Panc1 (cell line): Measurements from ENCODE around the gene TLE3. TPM values are rescaled to one million over a fixed set of nuclear protein-coding genes. Genes with fewer than 3 reads are reported as not detected.

Experiments used
- ATAC-seq: fragments of 200-7000 bp; cut with Tn5 transposase; 2 replicates; pipeline ENCODE4 v1.9.1; 2020; ENCODE audit warnings: mild to moderate bottlenecking, moderate library complexity
- BruUV-seq: library from RNA; stranded (reverse); fragments of 400-500 nt; replicated peaks from 2 replicates; lab custom pipeline; 2021; lab: Mats Ljungman, UMichigan
- CTCF ChIA-PET: fragments of 300-600 bp; sonication (Branson Sonifier 250); formaldehyde crosslinking; loops from one replicate; lab custom pipeline; 2022; ENCODE audit warnings: antibody characterized with exemption; lab: Charles Lee
- POLR2A ChIA-PET: fragments of 300-600 bp; sonication (Branson Sonifier 250); formaldehyde crosslinking; loops from one replicate; lab custom pipeline; 2022; ENCODE audit warnings: antibody characterized with exemption; lab: Charles Lee
- DNase-seq: peaks from one replicate; pipeline ENCODE4 v3.0.0-alpha.2; 2010; ENCODE audit warnings: low read depth, low spot score
- H3K27ac ChIP-seq: 2 replicates; pipeline ENCODE4 v1.5.1; 2011; ENCODE audit warnings: mild to moderate bottlenecking, low read length, inconsistent platforms
- H3K27me3 ChIP-seq: fragments of 200-500 bp; sonication (Bioruptor generic); 2 replicates; pipeline ENCODE4 v1.6.0; 2014; ENCODE audit warnings: low read length, inconsistent platforms; ENCODE audit not compliant: control insufficient read depth, insufficient read depth
- H3K36me3 ChIP-seq: fragments of 200-500 bp; sonication (Bioruptor generic); 2 replicates; pipeline ENCODE4 v1.5.1; 2014; ENCODE audit warnings: inconsistent platforms, mild to moderate bottlenecking, low read length, moderate library complexity; ENCODE audit not compliant: control insufficient read depth, insufficient read depth
- H3K4me1 ChIP-seq: 2 replicates; pipeline ENCODE4 v1.5.1; 2011; ENCODE audit warnings: inconsistent platforms, mild to moderate bottlenecking, low read length, moderate library complexity; ENCODE audit not compliant: control insufficient read depth, insufficient read depth
- H3K4me3 ChIP-seq, 2 experiments: 2 replicates each; pipeline ENCODE4 v1.5.1; 2011 to 2012; ENCODE audit warnings: low read depth in 2 of 2, low read length in 2 of 2, mild to moderate bottlenecking in 2 of 2, inconsistent platforms in 1 of 2, moderate library complexity in 1 of 2
- H3K9me3 ChIP-seq: fragments of 200-500 bp; sonication (Bioruptor generic); 2 replicates; pipeline ENCODE4 v1.5.1; 2014; ENCODE audit warnings: low read depth, mild to moderate bottlenecking, inconsistent platforms, low read length, moderate library complexity; ENCODE audit not compliant: control insufficient read depth, insufficient read depth
- POLR2AphosphoS5 ChIP-seq: IDR thresholded peaks from 2 replicates; pipeline ENCODE4 v1.6.1; 2012; ENCODE audit warnings: mild to moderate bottlenecking, low read depth, low read length, moderate library complexity
- SIN3A ChIP-seq: IDR thresholded peaks from 2 replicates; pipeline ENCODE4 v1.6.1; 2012; ENCODE audit warnings: low read depth, mild to moderate bottlenecking, low read length, moderate library complexity, borderline replicate concordance; ENCODE audit not compliant: insufficient read depth
- TCF7L2 ChIP-seq: IDR thresholded peaks from 2 replicates; pipeline ENCODE4 v1.6.1; 2011; ENCODE audit warnings: mild to moderate bottlenecking, low read depth, low read length, inconsistent platforms
- in situ Hi-C: cut with HindIII; loops from 2 replicates; pipeline ENCODE4 v1.10.0; 2016; ENCODE audit warnings: low sequenced_read_pairs, low pct_unique_long_range_greater_than_20kb
- intact Hi-C: fragments of 100-400 bp; cut with micrococcal nuclease; formaldehyde crosslinking; loops from one replicate; pipeline ENCODE4 v1.10.0; 2022; ENCODE audit not compliant: unreplicated experiment
- total RNA-seq: library from RNA; stranded (reverse); gene quantifications from one replicate; pipeline ENCODE4 v1.2.1, GENCODE V29; 2021; ENCODE audit not compliant: unreplicated experiment
- TF ChIP-seq, protein P1 (sequence below), 2 experiments: IDR thresholded peaks; 2 replicates each; pipeline ENCODE4 v1.6.1; 2011 to 2012; ENCODE audit warnings: low read depth in 2 of 2, control low read depth in 1 of 2, low read length in 1 of 2, mild to moderate bottlenecking in 1 of 2, moderate library complexity in 1 of 2; ENCODE audit not compliant: insufficient read depth in 1 of 2
- TF ChIP-seq, protein P2 (sequence below): fragments of 450-650 bp; IDR thresholded peaks from 2 replicates; pipeline ENCODE4 v1.5.1; 2017; ENCODE audit warnings: mild to moderate bottlenecking

The TLE3 gene
- total RNA-seq, 1 experiment from 2014 or later: 132 TPM

DNA sequence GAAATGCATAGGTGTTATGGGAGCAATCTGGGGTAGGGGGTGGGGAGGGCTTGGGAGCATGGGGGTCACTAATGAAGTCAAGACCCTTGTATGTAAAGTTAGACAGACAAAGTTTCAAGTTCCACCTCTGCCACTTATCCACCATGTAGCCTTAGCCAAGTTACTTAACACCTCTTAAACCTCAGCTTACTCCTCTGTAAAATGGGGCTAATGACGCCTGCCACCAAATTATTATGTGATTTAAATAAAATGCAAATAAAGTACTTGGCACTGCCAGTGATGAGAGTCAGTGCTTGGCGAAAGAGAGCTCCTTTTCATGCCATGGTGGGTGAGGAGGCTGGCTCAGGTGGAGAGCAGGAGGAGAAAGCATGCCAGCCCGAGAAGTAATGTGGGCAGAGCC lies 18.6 kb upstream of the TLE3 start:
- ChIA-PET CTCF (no interaction called here), POLR2A (no interaction called here)
- TF ChIP-seq POLR2AphosphoS5 (no peak), SIN3A (no peak), TCF7L2 (no peak)
- TF ChIP-seq, protein P1, sequence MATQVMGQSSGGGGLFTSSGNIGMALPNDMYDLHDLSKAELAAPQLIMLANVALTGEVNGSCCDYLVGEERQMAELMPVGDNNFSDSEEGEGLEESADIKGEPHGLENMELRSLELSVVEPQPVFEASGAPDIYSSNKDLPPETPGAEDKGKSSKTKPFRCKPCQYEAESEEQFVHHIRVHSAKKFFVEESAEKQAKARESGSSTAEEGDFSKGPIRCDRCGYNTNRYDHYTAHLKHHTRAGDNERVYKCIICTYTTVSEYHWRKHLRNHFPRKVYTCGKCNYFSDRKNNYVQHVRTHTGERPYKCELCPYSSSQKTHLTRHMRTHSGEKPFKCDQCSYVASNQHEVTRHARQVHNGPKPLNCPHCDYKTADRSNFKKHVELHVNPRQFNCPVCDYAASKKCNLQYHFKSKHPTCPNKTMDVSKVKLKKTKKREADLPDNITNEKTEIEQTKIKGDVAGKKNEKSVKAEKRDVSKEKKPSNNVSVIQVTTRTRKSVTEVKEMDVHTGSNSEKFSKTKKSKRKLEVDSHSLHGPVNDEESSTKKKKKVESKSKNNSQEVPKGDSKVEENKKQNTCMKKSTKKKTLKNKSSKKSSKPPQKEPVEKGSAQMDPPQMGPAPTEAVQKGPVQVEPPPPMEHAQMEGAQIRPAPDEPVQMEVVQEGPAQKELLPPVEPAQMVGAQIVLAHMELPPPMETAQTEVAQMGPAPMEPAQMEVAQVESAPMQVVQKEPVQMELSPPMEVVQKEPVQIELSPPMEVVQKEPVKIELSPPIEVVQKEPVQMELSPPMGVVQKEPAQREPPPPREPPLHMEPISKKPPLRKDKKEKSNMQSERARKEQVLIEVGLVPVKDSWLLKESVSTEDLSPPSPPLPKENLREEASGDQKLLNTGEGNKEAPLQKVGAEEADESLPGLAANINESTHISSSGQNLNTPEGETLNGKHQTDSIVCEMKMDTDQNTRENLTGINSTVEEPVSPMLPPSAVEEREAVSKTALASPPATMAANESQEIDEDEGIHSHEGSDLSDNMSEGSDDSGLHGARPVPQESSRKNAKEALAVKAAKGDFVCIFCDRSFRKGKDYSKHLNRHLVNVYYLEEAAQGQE (IDR thresholded peaks at IDR 0.05; ENCODE audit: insufficient read depth in 1 of 2, low read depth in 2 of 2, low read length in 1 of 2): no peak
- TF ChIP-seq, protein P2, sequence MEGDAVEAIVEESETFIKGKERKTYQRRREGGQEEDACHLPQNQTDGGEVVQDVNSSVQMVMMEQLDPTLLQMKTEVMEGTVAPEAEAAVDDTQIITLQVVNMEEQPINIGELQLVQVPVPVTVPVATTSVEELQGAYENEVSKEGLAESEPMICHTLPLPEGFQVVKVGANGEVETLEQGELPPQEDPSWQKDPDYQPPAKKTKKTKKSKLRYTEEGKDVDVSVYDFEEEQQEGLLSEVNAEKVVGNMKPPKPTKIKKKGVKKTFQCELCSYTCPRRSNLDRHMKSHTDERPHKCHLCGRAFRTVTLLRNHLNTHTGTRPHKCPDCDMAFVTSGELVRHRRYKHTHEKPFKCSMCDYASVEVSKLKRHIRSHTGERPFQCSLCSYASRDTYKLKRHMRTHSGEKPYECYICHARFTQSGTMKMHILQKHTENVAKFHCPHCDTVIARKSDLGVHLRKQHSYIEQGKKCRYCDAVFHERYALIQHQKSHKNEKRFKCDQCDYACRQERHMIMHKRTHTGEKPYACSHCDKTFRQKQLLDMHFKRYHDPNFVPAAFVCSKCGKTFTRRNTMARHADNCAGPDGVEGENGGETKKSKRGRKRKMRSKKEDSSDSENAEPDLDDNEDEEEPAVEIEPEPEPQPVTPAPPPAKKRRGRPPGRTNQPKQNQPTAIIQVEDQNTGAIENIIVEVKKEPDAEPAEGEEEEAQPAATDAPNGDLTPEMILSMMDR: no peak
- DNase-seq (no peak), ATAC-seq (no peak)
- H3K4me1 ChIP-seq: peaks cover 5% of the 10 kb centered on the region; the same call in 1 of the 2 replicates
- BruUV-seq: no TSS peak
- H3K27ac ChIP-seq: no peak overlapping the region
- in situ Hi-C loops: no loop called here
- intact Hi-C loops: no loop called here
- H3K4me3 ChIP-seq: no peak overlapping the region
- H3K36me3 ChIP-seq: no peaks in the 10 kb centered on the region
- H3K27me3 ChIP-seq: no peaks in the 10 kb centered on the region
- no peaks in the 10 kb centered on the region for H3K9me3 ChIP-seq

GRCh38 chr15:70114221-70114620 lies 16.5 kb upstream of the TLE3 start:
- Histone ChIP-seq H3K4me1 (peaks cover 8% of the 10 kb centered on the region; the same call in 1 of the 2 replicates), H3K4me3 (no peak overlapping the region), H3K36me3 (no peaks in the 10 kb centered on the region), H3K27me3 (no peaks in the 10 kb centered on the region), H3K27ac (no peak overlapping the region), H3K9me3 (no peaks in the 10 kb centered on the region)
- in situ Hi-C loops: no loop called here
- DNase-seq (no peak), ATAC-seq (no peak)
- no TSS peak for BruUV-seq
- POLR2A ChIA-PET: no interaction called here
- CTCF ChIA-PET: no interaction called here
- TF ChIP-seq SIN3A (no peak), POLR2AphosphoS5 (no peak)
- intact Hi-C loops: no loop called here

- CTCF ChIA-PET: no interaction called here
- no TSS peak for BruUV-seq
- no peak overlapping the region for H3K27ac ChIP-seq
- no peak for DNase-seq
- H3K4me3 ChIP-seq: no peak overlapping the region
- no peaks in the 10 kb centered on the region for H3K27me3 ChIP-seq
- in situ Hi-C loops: no loop called here
- ATAC-seq: no peak
- POLR2A ChIA-PET: no interaction called here
- TF ChIP-seq TCF7L2 (no peak), POLR2AphosphoS5 (no peak), SIN3A (no peak)
- TF ChIP-seq, protein P1 (IDR thresholded peaks at IDR 0.05; ENCODE audit: insufficient read depth in 1 of 2, low read depth in 2 of 2, low read length in 1 of 2): no peak
- TF ChIP-seq, protein P2: no peak
- H3K9me3 ChIP-seq: no peaks in the 10 kb centered on the region
- no peaks in the 10 kb centered on the region for H3K36me3 ChIP-seq
- intact Hi-C loops: no loop called here
- peaks cover 8% of the 10 kb centered on the region; the same call in 1 of the 2 replicates for H3K4me1 ChIP-seq
These were observed 15.6 kb upstream of the TLE3 start for GRCh38 chr15:70113304-70113700.
